Adrenal gland (tissue), 12 donors: Measurements from ENCODE around the gene CHRNA10. TPM values are rescaled to one million over a fixed set of nuclear protein-coding genes. Genes with fewer than 3 reads are reported as not detected.
"Not testable (repeated sequence)": the region's sequence is repeated elsewhere in the genome, so short reads cannot be mapped to it uniquely, and the experiment has no call there.

Source experiments
- DNase-seq, 7 donors: peaks; one replicate each; pipeline ENCODE4 v3.0.0-alpha.2; 2019 to 2020
- H3K27ac ChIP-seq, 5 donors: fragments of 200-600 bp; sonication (generic) in 4 of 5; 1 replicate in 3 of 5; 2 replicates in 2 of 5; pipeline versions ENCODE4 v1.5.1 to v1.8.0; 2016 to 2020; ENCODE audit warnings: mild to moderate bottlenecking in 1 of 5
- H3K27me3 ChIP-seq: fragments of 200-600 bp; 2 replicates; pipeline ENCODE4 v1.8.0; 2021
- H3K36me3 ChIP-seq, 2 donors: fragments of 200-600 bp; replicated peaks in 1 of 2; 1 replicate in 1 of 2; 2 replicates in 1 of 2; pipeline versions ENCODE4 v1.5.1 to v1.8.0; 2018 to 2022
- H3K4me1 ChIP-seq, 2 donors: fragments of 200-600 bp; replicated peaks in 1 of 2; 1 replicate in 1 of 2; 2 replicates in 1 of 2; pipeline versions ENCODE4 v1.5.1 to v1.8.0; 2018 to 2021
- H3K4me3 ChIP-seq, 4 donors: fragments of 200-600 bp; sonication (generic) in 3 of 4; one replicate each; pipeline ENCODE4 v1.5.1; 2016 to 2018
- H3K9me3 ChIP-seq, 3 donors: fragments of 200-600 bp; sonication (generic) in 1 of 3; replicated peaks in 1 of 3; 1 replicate in 2 of 3; 2 replicates in 1 of 3; pipeline versions ENCODE4 v1.5.1 to v1.8.0; 2016 to 2021
- POLR2A ChIP-seq, 2 donors: fragments of 450-650 bp; IDR thresholded peaks; one replicate each; pipeline ENCODE4 v1.6.1; 2017; ENCODE audit warnings: antibody characterized with exemption in 2 of 2, mild to moderate bottlenecking in 2 of 2, moderate library complexity in 1 of 2
- WGBS, 4 donors: extraction: QIAGEN DNeasy Blood & Tissue Kit in 2 of 4; methylation state at CpG; one replicate each; pipeline versions ENCODE4 v1.1.5 to v1.1.7; 2013 to 2017; 5-methylcytosine and 5-hydroxymethylcytosine counted together
- intact Hi-C, 2 donors: fragments of 100-400 bp; cut with DNase I; formaldehyde crosslinking; loops; one replicate each; pipeline versions ENCODE4 v1.14.1 to v1.15.0; 2022 to 2023
- polyA plus RNA-seq, 3 donors: library from polyadenylated mRNA; stranded (reverse); fragments of 200-250 nt in 2 of 3; fragments of 350-450 nt in 1 of 3; fragmentation: Illumina TruSeq in 1 of 3; extraction: RNeasy Lipid Tissue Mini Kit (QIAGEN cat#74804) in 1 of 3; gene quantifications; one replicate each; pipeline ENCODE4 v1.2.3, GENCODE V29; 2013 to 2014
- total RNA-seq, 9 donors: library from RNA; depleted of rRNA in 4 of 9; stranded (reverse); fragments of >200 nt in 4 of 9; fragments of 120-200 nt in 1 of 9; fragmentation: NEBNext Ultra II Directional in 1 of 9; extraction: Animal tissue kit (Norgen Biotek cat#: 25700) in 1 of 9; gene quantifications; one replicate each; pipeline versions ENCODE4 v1.1.0 to v1.2.4, GENCODE V29; 2013 to 2023
- TF ChIP-seq, protein P1 (sequence below), 6 experiments: fragments of 450-650 bp in 4 of 6; fragments of 200-600 bp in 2 of 6; sonication (generic) in 1 of 6; IDR thresholded peaks; 1 replicate in 5 of 6; 2 replicates in 1 of 6; pipeline versions ENCODE4 v1.5.1 to v1.8.0; 2016 to 2021; ENCODE audit warnings: antibody characterized with exemption in 6 of 6, mild to moderate bottlenecking in 2 of 6, moderate library complexity in 1 of 6
- donor health status: healthy with polysubstance abuse.
- donor health status: Bipolar disorder and iron deficiency.
- donor health status: DM: yes; HTN: yes; CAD: no.
- donor health status: DM: no; HTN: no; CAD: no.
- donor health status: DM: no; HTN: no; CAD: no.
- donor health status: DM: yes; HTN: yes; CAD: no.

CHRNA10 gene
- total and polyA plus RNA-seq, 12 donors = 0.13 to 3.0 (median 0.81) TPM; not detected in 2

DNA sequence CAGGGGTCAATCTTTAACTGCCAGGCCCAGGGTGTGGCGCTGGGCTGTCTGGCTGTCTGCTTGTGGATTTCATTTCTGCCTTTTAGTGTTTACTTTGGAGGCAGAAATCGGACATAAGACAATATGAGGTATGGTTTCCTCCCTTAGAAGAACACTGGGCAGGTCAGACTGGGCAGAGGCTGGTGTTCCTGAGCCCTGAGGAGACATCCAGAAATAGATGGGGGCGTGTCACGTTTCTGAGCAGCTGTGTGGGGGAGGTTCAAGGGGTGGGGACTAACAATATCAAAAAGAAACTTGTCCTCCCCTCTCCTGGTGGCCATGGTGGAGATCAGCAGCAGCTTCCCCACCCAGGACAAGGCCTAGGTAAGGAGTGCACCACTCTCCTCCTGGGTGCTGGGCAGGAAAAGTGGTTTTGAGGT, 26.4 kb downstream of the CHRNA10 start, which contains the start of gene ART1:
Gene ART1, plus strand, starts transcription at position 312 of the 419 bp plus-strand sequence. CDS start 14,086 bp downstream, outside the sequence.
- H3K27ac ChIP-seq = no peak within 1 kb of the TSS
- H3K27me3 ChIP-seq = no peaks in the 10 kb centered on the region
- no peak within 1 kb of the TSS for H3K4me3 ChIP-seq
- H3K9me3 ChIP-seq = no peaks in the 10 kb centered on the region
- peaks cover 11 to 14% of the 10 kb centered on the region in 2 donors for H3K4me1 ChIP-seq
- WGBS, 4 donors = 65 to 82% (median 71%) methylated on average over 4 of the region's 4 CpGs
- H3K36me3 ChIP-seq = no peaks in the 10 kb centered on the region
- peak in 1 of 7 donors; percentile 38 for DNase-seq
- TF ChIP-seq POLR2A (IDR thresholded peaks at IDR 0.05) = no peak
- TF ChIP-seq, protein P1, sequence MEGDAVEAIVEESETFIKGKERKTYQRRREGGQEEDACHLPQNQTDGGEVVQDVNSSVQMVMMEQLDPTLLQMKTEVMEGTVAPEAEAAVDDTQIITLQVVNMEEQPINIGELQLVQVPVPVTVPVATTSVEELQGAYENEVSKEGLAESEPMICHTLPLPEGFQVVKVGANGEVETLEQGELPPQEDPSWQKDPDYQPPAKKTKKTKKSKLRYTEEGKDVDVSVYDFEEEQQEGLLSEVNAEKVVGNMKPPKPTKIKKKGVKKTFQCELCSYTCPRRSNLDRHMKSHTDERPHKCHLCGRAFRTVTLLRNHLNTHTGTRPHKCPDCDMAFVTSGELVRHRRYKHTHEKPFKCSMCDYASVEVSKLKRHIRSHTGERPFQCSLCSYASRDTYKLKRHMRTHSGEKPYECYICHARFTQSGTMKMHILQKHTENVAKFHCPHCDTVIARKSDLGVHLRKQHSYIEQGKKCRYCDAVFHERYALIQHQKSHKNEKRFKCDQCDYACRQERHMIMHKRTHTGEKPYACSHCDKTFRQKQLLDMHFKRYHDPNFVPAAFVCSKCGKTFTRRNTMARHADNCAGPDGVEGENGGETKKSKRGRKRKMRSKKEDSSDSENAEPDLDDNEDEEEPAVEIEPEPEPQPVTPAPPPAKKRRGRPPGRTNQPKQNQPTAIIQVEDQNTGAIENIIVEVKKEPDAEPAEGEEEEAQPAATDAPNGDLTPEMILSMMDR (IDR thresholded peaks at IDR 0.05) = peak in 1 of 6 experiments; percentile 10
- intact Hi-C loops = no loop called here

DNA sequence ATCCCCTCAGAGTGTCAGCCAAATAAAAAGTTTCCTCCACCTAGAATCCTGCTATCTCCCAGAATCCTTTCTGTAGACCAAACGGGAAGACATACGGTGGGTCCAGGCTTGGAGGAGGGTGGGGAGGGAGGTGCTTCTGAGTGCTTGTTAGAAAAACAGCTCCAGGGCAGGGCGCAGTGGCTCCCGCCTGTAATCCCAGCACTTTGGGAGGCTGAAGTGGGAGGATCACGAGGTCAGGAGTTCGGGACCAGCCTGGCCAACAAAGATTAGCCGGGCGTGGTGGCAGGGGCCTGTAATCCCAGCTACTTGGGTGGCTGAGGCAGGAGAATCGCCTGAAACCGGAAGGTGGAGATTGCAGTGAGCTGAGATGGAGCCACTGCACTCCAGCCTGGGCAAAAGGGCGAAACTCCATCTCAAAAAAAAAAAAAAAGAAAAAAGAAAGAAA, 28.1 kb downstream of the CHRNA10 start:
- H3K9me3 ChIP-seq = not testable (repeated sequence)
- WGBS, 4 donors = 46 to 68% (median 62%) methylated on average over 9 to 11 of the region's 11 CpGs

DNA sequence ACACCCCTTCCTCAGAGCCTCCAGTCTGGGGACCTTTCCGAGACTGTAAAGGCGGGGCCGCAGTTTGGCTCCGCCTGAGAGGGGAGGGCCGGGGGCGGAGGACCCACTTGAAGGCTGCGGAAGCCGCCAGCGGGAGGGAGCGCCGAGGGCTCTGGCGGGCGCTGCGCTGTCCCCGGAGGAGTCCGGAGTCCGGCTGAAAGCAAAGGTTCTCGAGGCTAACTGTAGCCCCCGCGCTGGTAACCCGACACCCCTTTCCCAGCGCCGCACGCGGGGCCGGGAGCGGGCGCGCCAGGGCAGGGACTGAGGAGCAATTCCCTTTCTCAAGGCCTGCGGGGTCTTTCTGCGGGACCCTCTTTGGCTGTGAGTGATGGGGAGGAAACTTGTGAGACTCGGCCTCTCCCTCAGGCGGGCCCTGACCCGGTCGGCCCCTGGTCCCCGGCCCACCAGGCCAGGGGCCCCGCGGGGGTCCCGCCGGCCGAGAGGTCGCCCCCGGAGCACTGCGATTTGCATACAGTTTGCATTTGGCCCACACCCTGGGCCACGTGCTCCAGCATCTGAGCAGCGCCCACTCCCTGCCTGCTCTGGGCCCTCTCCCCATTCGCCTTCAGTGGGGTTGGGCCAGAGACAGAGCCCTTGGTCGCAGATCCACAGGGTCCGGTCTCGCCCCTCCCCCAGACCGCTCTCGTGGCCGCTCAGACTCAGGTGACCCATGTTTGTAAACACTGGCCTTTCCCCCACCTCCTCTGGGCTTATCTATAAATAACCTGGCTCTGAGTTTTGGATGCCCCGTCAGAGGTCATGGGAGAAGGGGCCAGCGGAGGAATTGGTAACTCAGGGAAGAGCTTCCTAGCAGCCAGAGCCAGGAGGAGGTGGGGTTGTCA, 28.9 kb downstream of the CHRNA10 start:
- Histone ChIP-seq H3K36me3 (no peaks in the 10 kb centered on the region), H3K9me3 (no peaks in the 10 kb centered on the region), H3K4me3 (peak overlapping the region in 2 of 4 donors; percentile 34 to 59), H3K27me3 (no peaks in the 10 kb centered on the region), H3K27ac (peak overlapping the region in 1 of 5 donors; percentile 46), H3K4me1 (peaks cover 11 to 14% of the 10 kb centered on the region in 2 donors)
- peak; percentile 70 to 86 (median 80) for DNase-seq
- WGBS, 4 donors = 0 to 2% (median 1%) methylated on average over 17 to 55 of the region's 55 CpGs
- intact Hi-C loops = no loop called here
- peak in 1 of 2 donors; percentile 32 for TF ChIP-seq POLR2A (IDR thresholded peaks at IDR 0.05)
- TF ChIP-seq, protein P1 (IDR thresholded peaks at IDR 0.05) = no peak

More for the DNA sequence above, 28.1 kb downstream of the CHRNA10 start:
- peaks cover 11 to 14% of the 10 kb centered on the region in 2 donors for H3K4me1 ChIP-seq
- H3K36me3 ChIP-seq, intact Hi-C loops, H3K27ac ChIP-seq, H3K27me3 ChIP-seq, DNase-seq: not testable (repeated sequence)
- peak overlapping the region in 1 of 4 donors; percentile 59 for H3K4me3 ChIP-seq

DNA sequence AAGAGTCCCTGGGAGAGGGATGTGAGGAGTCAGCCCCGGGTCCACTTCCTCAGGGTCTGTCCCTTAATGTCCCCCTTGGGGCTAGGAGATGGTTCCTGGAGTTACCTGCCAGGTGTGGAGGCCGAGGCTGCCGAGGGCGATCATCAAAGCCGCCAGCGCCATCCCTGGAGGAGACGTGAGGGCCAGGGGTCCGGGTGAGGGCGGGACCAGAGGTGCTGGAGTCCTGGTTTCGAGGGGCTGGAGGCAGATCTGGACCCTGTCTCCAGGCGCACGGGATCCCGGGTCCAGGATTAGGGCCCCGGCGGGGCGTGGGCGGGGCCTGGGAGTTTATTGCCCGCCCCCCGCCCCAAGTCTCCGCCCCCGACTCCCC, 29.5 kb downstream of the CHRNA10 start, which contains the start of gene ART5:
Gene ART5, minus strand, starts transcription at position 292 of the 370 bp plus-strand sequence. Its CDS starts 130 bp downstream, at position 162.
- 7 to 33% (median 16%) methylated on average over 1 to 21 of the region's 21 CpGs for WGBS, 4 donors
- no peaks in the 10 kb centered on the region for H3K36me3 ChIP-seq
- TF ChIP-seq, protein P1 (IDR thresholded peaks at IDR 0.05) = no peak
- TF ChIP-seq POLR2A (IDR thresholded peaks at IDR 0.05) = no peak
- peak within 1 kb of the TSS in 2 of 4 donors; percentile 34 to 59 for H3K4me3 ChIP-seq
- H3K27ac ChIP-seq = peak within 1 kb of the TSS in 1 of 5 donors; percentile 46
- peaks cover 11 to 14% of the 10 kb centered on the region in 2 donors for H3K4me1 ChIP-seq
- no peaks in the 10 kb centered on the region for H3K27me3 ChIP-seq
- H3K9me3 ChIP-seq = no peaks in the 10 kb centered on the region
- no peak for DNase-seq
- intact Hi-C loops = no loop called here
